A549 (cell line): Measurements from ENCODE around the gene OBSL1. TPM values are rescaled to one million over a fixed set of nuclear protein-coding genes. Genes with fewer than 3 reads are reported as not detected.

ENCODE experiments used
- ATAC-seq, 2 experiments: fragments of 200-7000 bp in 1 of 2; fragments of >200 bp in 1 of 2; cut with Nextera tagmentation in 1 of 2; cut with Tn5 transposase in 1 of 2; 3 replicates each; pipeline versions ENCODE4 v1.8.0 to v1.9.1; 2018 to 2020; ENCODE audit warnings: mild to moderate bottlenecking in 1 of 2, moderate library complexity in 1 of 2
- CTCF ChIA-PET: fragments of 300-600 bp; sonication (Branson Sonifier 250); formaldehyde crosslinking; extraction: SDS; loops from one replicate; lab custom pipeline; 2021; ENCODE audit warnings: antibody characterized with exemption, inconsistent platforms; lab: Yijun Ruan, JAX
- POLR2A ChIA-PET: fragments of 350-600 bp; formaldehyde crosslinking; extraction: SDS; loops from one replicate; lab custom pipeline; 2021; ENCODE audit warnings: antibody characterized with exemption, inconsistent platforms; lab: Yijun Ruan, JAX
- DNase-seq, 2 experiments: peaks; one replicate each; pipeline versions ENCODE4 v3.0.0 to v3.0.0-alpha.2; 2011 to 2016; ENCODE audit warnings: low read depth in 1 of 2, low spot score in 1 of 2
- FAIRE-seq: peaks from 2 replicates; lab custom pipeline; 2011; peaks lifted over from hg19 to GRCh38; lab: Jason Lieb, UNC
- H3K27ac ChIP-seq, 2 experiments: fragments of >200 bp; sonication (Bioruptor Twin); formaldehyde crosslinking; 3 replicates each; pipeline ENCODE4 v1.5.1; 2016 to 2017
- H3K4me1 ChIP-seq: fragments of >200 bp; sonication (Bioruptor Twin); formaldehyde crosslinking; 3 replicates; pipeline ENCODE4 v1.6.1; 2016
- H3K4me2 ChIP-seq: fragments of >200 bp; sonication (Bioruptor Twin); formaldehyde crosslinking; 3 replicates; pipeline ENCODE4 v1.6.1; 2016
- H3K4me3 ChIP-seq: fragments of >200 bp; sonication (Bioruptor Twin); formaldehyde crosslinking; 3 replicates; pipeline ENCODE4 v1.5.1; 2016
- H3K9me3 ChIP-seq: fragments of >200 bp; sonication (Bioruptor Twin); formaldehyde crosslinking; 3 replicates; pipeline ENCODE4 v1.6.1; 2016
- BCL3 ChIP-seq: fragments of >200 bp; sonication (Bioruptor Twin); formaldehyde crosslinking; IDR thresholded peaks from 3 replicates; pipeline ENCODE4 v1.6.1; 2016
- CBX2 ChIP-seq: fragments of 200-600 bp; sonication (generic); IDR thresholded peaks from 2 replicates; pipeline ENCODE4 v1.6.1; 2016; ENCODE audit warnings: low read depth, mild to moderate bottlenecking, borderline replicate concordance
- CEBPB ChIP-seq, 2 experiments: fragments of >200 bp in 1 of 2; sonication (Bioruptor Twin) in 1 of 2; formaldehyde crosslinking in 1 of 2; IDR thresholded peaks; 2 replicates each; pipeline ENCODE4 v1.6.1; 2012 to 2016
- CHD2 ChIP-seq: fragments of 150-350 bp; IDR thresholded peaks from 2 replicates; pipeline ENCODE4 v1.6.1; 2014; ENCODE audit warnings: low read length; ENCODE audit not compliant: partially characterized antibody
- CHD4 ChIP-seq: fragments of 200-600 bp; sonication (generic); IDR thresholded peaks from 2 replicates; pipeline ENCODE4 v1.6.1; 2016; ENCODE audit warnings: antibody characterized with exemption, mild to moderate bottlenecking, borderline replicate concordance
- ELK1 ChIP-seq: fragments of 150-350 bp; IDR thresholded peaks from 2 replicates; pipeline ENCODE4 v1.6.1; 2014; ENCODE audit warnings: low read depth, mild to moderate bottlenecking, low read length
- ESRRA ChIP-seq: fragments of 150-350 bp; IDR thresholded peaks from 2 replicates; pipeline ENCODE4 v1.6.1; 2014; ENCODE audit warnings: mild to moderate bottlenecking, low read length, borderline replicate concordance
- FOSB ChIP-seq: fragments of 250-450 bp; sonication (Bioruptor Pico); IDR thresholded peaks from 2 replicates; pipeline ENCODE4 v1.5.0; 2020; ENCODE audit warnings: mild to moderate bottlenecking, moderate library complexity
- HES2 ChIP-seq: fragments of >200 bp; sonication (Bioruptor Twin); formaldehyde crosslinking; IDR thresholded peaks from 2 replicates; pipeline ENCODE4 v1.6.1; 2016
- HEYL ChIP-seq: fragments of 250-450 bp; sonication (Bioruptor Pico); IDR thresholded peaks from 2 replicates; pipeline ENCODE4 v1.8.0; 2021; ENCODE audit warnings: mild to moderate bottlenecking, moderate library complexity
- HMGXB4 ChIP-seq: fragments of 250-450 bp; sonication (Bioruptor Pico); IDR thresholded peaks from 2 replicates; pipeline ENCODE4 v1.5.0; 2021; ENCODE audit warnings: mild to moderate bottlenecking, moderate library complexity, borderline replicate concordance
- HOXB5 ChIP-seq: fragments of 250-450 bp; sonication (Bioruptor Pico); IDR thresholded peaks from 2 replicates; pipeline ENCODE4 v1.5.0; 2020; ENCODE audit warnings: mild to moderate bottlenecking, moderate library complexity
- JUN ChIP-seq, 2 experiments: fragments of >200 bp; sonication (Bioruptor Twin); formaldehyde crosslinking; IDR thresholded peaks; 2 replicates in 1 of 2; 3 replicates in 1 of 2; pipeline ENCODE4 v1.6.1; 2016 to 2017
- MAX ChIP-seq: IDR thresholded peaks from 2 replicates; pipeline ENCODE4 v1.6.1; 2012
- MAZ ChIP-seq: fragments of 150-350 bp; IDR thresholded peaks from 2 replicates; pipeline ENCODE4 v1.6.1; 2014; ENCODE audit warnings: antibody characterized with exemption, low read depth, low read length, borderline replicate concordance
- PBX3 ChIP-seq: IDR thresholded peaks from 2 replicates; pipeline ENCODE4 v1.6.1; 2012
- RCOR1 ChIP-seq: fragments of 150-350 bp; IDR thresholded peaks from 2 replicates; pipeline ENCODE4 v1.6.1; 2014; ENCODE audit warnings: antibody characterized with exemption, low read length, low read depth
- SREBF2 ChIP-seq: fragments of 450-650 bp; IDR thresholded peaks from 2 replicates; pipeline ENCODE4 v1.6.1; 2014; ENCODE audit warnings: mild to moderate bottlenecking, moderate library complexity
- TP53 ChIP-seq: fragments of 250-450 bp; sonication (Bioruptor Pico); IDR thresholded peaks from 2 replicates; pipeline ENCODE4 v1.5.0; 2021; ENCODE audit warnings: mild to moderate bottlenecking, moderate library complexity
- ZSCAN20 ChIP-seq: fragments of 250-450 bp; sonication (Bioruptor Pico); IDR thresholded peaks from 2 replicates; pipeline ENCODE4 v1.8.0; 2022; ENCODE audit warnings: mild to moderate bottlenecking, moderate library complexity
- WGBS: methylation state at CpG from one replicate; pipeline ENCODE4 v1.1.6; 2017; ENCODE audit errors: missing lambda C conversion rate; 5-methylcytosine and 5-hydroxymethylcytosine counted together
- polyA plus RNA-seq, 4 experiments: library from polyadenylated mRNA; depleted of rRNA in 3 of 4; stranded (reverse); fragments of >200 nt; fragmentation: RNase III in 1 of 4; extraction: RNeasy Plus Mini Kit Qiagen cat#74134 plus additional on column Dnase treatment in 1 of 4; gene quantifications; 2 replicates in 3 of 4; 3 replicates in 1 of 4; pipeline ENCODE4 v1.2.3, GENCODE V29; 2011 to 2017

Gene OBSL1
- polyA plus RNA-seq, 2 of the 4 experiments (the other 2 are of a cell fraction): 14.4 to 31.8 TPM

GRCh38 chr2:219512524-219513216 is 58.7 kb downstream of the OBSL1 start:
- TF ChIP-seq HES2 (no peak), ZSCAN20 (CRISPR knock-in tag) (no peak), CBX2 (no peak), CHD4 (no peak), BCL3 (no peak), HEYL (no peak), HMGXB4 (CRISPR knock-in tag) (no peak), MAX (no peak), MAZ (no peak), ESRRA (no peak), FOSB (CRISPR knock-in tag) (no peak), CHD2 (no peak), RCOR1 (no peak), ELK1 (no peak)
- ChIA-PET POLR2A (interaction anchor here (1.8 kb wide), 1 partner anchor 14 kb away, joined by 5 read pairs; the partner anchor contains the start of gene GMPPA), CTCF (interaction anchor here (79.1 to 89.4 kb wide), 2 partner anchors 6 to 43 kb away, joined by 3291 read pairs; partner anchors contain the start of genes ASIC4, CHPF, GMPPA and SPEG)
- H3K9me3 ChIP-seq: no peaks in the 10 kb centered on the region
- DNase-seq (no peak), FAIRE-seq (no peak), ATAC-seq (no peak)
- H3K4me1 ChIP-seq: peaks cover 12% of the 10 kb centered on the region
- no peak overlapping the region for H3K4me3 ChIP-seq
- WGBS: 32% methylated on average over 16 of the region's 16 CpGs
- H3K4me2 ChIP-seq: no peak overlapping the region
- H3K27ac ChIP-seq: no peak overlapping the region

GRCh38 chr2:219511547-219512325 is 59.6 kb downstream of the OBSL1 start:
- TF ChIP-seq CEBPB (IDR thresholded peaks at IDR 0.05) (no peak), JUN (IDR thresholded peaks at IDR 0.05) (no peak), CBX2 (no peak), PBX3 (no peak), TP53 (no peak), HOXB5 (CRISPR knock-in tag) (no peak), SREBF2 (no peak)
- TF ChIP-seq, all 56 proteins: peak for 0
- Histone ChIP-seq H3K4me3 (no peak overlapping the region), H3K27ac (no peak overlapping the region), H3K9me3 (no peaks in the 10 kb centered on the region), H3K4me1 (peaks cover 12% of the 10 kb centered on the region), H3K4me2 (no peak overlapping the region)
- ChIA-PET CTCF (interaction anchor here (0.8 to 89.4 kb wide), 4 partner anchors 6 to 453 kb away, joined by 4 to 3291 read pairs (median 1648); partner anchors contain the start of genes ASIC4, CHPF, GMPPA and OBSL1), POLR2A (interaction anchor here (0.7 to 1.8 kb wide), 3 partner anchors 13 to 120 kb away, joined by 3 to 5 read pairs (median 3); partner anchors contain the start of gene GMPPA)
- FAIRE-seq: no peak
- WGBS: 60% methylated on average over 9 of the region's 15 CpGs
- DNase-seq: no peak
- no peak for ATAC-seq
